Measurements from ENCODE around the gene WWC1. TPM values are rescaled to one million over a fixed set of nuclear protein-coding genes. Genes with fewer than 3 reads are reported as not detected.

The WWC1 gene
- total RNA-seq, 1 experiment from 2014 or later: 52.6 TPM

- no peak overlapping the region for H3K9ac ChIP-seq (ENCODE audit: low read length)
- H3K27me3 ChIP-seq (ENCODE audit: insufficient read depth, low read length): no peaks in the 10 kb centered on the region
- no peaks in the 10 kb centered on the region for H3K9me2 ChIP-seq (ENCODE audit: insufficient read depth)
- no TSS peak for BruUV-seq (replicated peaks)
- H3K4me2 ChIP-seq (ENCODE audit: low read length): no peak overlapping the region
- DNase-seq (ENCODE audit: low read depth, low spot score) (no peak), ATAC-seq (no peak)
- no peak for TF ChIP-seq CEBPB (IDR thresholded peaks at IDR 0.05; ENCODE audit: low read depth)
- TF ChIP-seq MAX (IDR thresholded peaks at IDR 0.05): no peak
- no peak for TF ChIP-seq EZH2 (IDR thresholded peaks at IDR 0.05)
- TF ChIP-seq YY1 (IDR thresholded peaks at IDR 0.05; ENCODE audit: extremely low read depth, insufficient replicate concordance, low read depth, low read length): no peak
- TF ChIP-seq ZBTB33 (IDR thresholded peaks at IDR 0.05; ENCODE audit: extremely low read depth, insufficient replicate concordance, low read length): no peak
- TF ChIP-seq REST (IDR thresholded peaks at IDR 0.05; ENCODE audit: low read depth): no peak
- no peak for TF ChIP-seq TCF7L2 (IDR thresholded peaks at IDR 0.05; ENCODE audit: borderline replicate concordance, extremely low read depth, insufficient read depth, insufficient read length)
- TF ChIP-seq SRF (IDR thresholded peaks at IDR 0.05; ENCODE audit: low read depth): no peak
- TF ChIP-seq POLR2AphosphoS5 (IDR thresholded peaks at IDR 0.05; ENCODE audit: low read depth, low read length): no peak
- TF ChIP-seq JUND (IDR thresholded peaks at IDR 0.05): no peak
- TF ChIP-seq ZNF274 (IDR thresholded peaks at IDR 0.05; ENCODE audit: low read depth, low read length): no peak
- no peak for TF ChIP-seq CBX3 (IDR thresholded peaks at IDR 0.05; ENCODE audit: low read depth)
- TF ChIP-seq RAD21 (IDR thresholded peaks at IDR 0.05; ENCODE audit: low read depth): no peak
- no peak for TF ChIP-seq CTCF (IDR thresholded peaks at IDR 0.05 in 2 of 3, conservative IDR thresholded peaks at IDR 0.05 in 1 of 3; ENCODE audit: borderline replicate concordance in 1 of 3, insufficient read depth in 1 of 3, low read depth in 2 of 3, low read length in 2 of 3)
- no peaks in the 10 kb centered on the region for H4K20me1 ChIP-seq (ENCODE audit: insufficient read depth)
- intact Hi-C loops (cut with micrococcal nuclease): no loop called here
- H3K4me3 ChIP-seq (replicated peaks in 1 of 2; ENCODE audit: low read depth in 1 of 2, low read length in 2 of 2): no peak overlapping the region
- peaks cover 13 to 46% of the 10 kb centered on the region in 2 experiments; a peak in 3 of 4 replicates for H3K36me3 ChIP-seq (ENCODE audit: control insufficient read depth in 1 of 2, insufficient read depth in 2 of 2, low read length in 2 of 2)
- RAD21 ChIA-PET (ENCODE audit: low non-redundant PET in 1 of 2, low total read pairs in 2 of 2, uncharacterized antibody in 2 of 2, unreplicated experiment in 2 of 2): no interaction called here
- no peaks in the 10 kb centered on the region for H3K4me1 ChIP-seq (ENCODE audit: control insufficient read depth in 1 of 2, insufficient read depth in 2 of 2, low read length in 2 of 2)
- no peaks in the 10 kb centered on the region for H3K79me2 ChIP-seq (ENCODE audit: insufficient read depth, low read length)
- POLR2A ChIA-PET: no interaction called here
- H2AFZ ChIP-seq (ENCODE audit: low read depth, low read length, poor library complexity, severe bottlenecking): no peak overlapping the region
- H3K9me3 ChIP-seq (ENCODE audit: control insufficient read depth in 1 of 2, insufficient read depth in 1 of 2, low read depth in 1 of 2, low read length in 2 of 2): no peaks in the 10 kb centered on the region
- CTCF ChIA-PET: no interaction called here
- H3K27ac ChIP-seq (ENCODE audit: low read depth, low read length): no peak overlapping the region
Observed at GRCh38 chr5:168464214-168464613, 172.8 kb downstream of the WWC1 start.
